NCI-H1694 treated with DMSO at 0.1 percent for 48 hours (cell line): ENCODE data around the gene TMEM266.
A peak's percentile ranks its signal among the peaks of the same experiment; 100 is the strongest.

Experiments used
- DNase-seq: peaks from one replicate; lab custom pipeline; 2025; lab: John Stamatoyannopoulos, UW

Gene TMEM266

GRCh38 chr15:76162784-76163456 lies 103.1 kb downstream of the TMEM266 start:
- peak; percentile 50 for DNase-seq

- DNase-seq, result peak; percentile 50
Observed at GRCh38 chr15:76163457-76164295, 103.9 kb downstream of the TMEM266 start.

- DNase-seq, result no peak
Observed at GRCh38 chr15:76164602-76165001, 104.8 kb downstream of the TMEM266 start.

- DNase-seq, result no peak
Observed at GRCh38 chr15:76165951-76166350, 106.2 kb downstream of the TMEM266 start.

- peak; percentile 45 for DNase-seq
Observed at GRCh38 chr15:76168237-76168984, 108.6 kb downstream of the TMEM266 start.

GRCh38 chr15:76169018-76169417 lies 109.2 kb downstream of the TMEM266 start:
- peak; percentile 27 for DNase-seq

- no peak for DNase-seq
Observed at GRCh38 chr15:76169911-76170800, 110.4 kb downstream of the TMEM266 start.

- peak; percentile 17 for DNase-seq
Observed at GRCh38 chr15:76172782-76173181, 113.0 kb downstream of the TMEM266 start.

GRCh38 chr15:76173317-76173834 lies 113.6 kb downstream of the TMEM266 start:
- no peak for DNase-seq

GRCh38 chr15:76174654-76175053 lies 114.9 kb downstream of the TMEM266 start:
- DNase-seq, result no peak

- DNase-seq, result no peak
Observed at GRCh38 chr15:76175442-76175841, 115.7 kb downstream of the TMEM266 start.

GRCh38 chr15:76176059-76176458 lies 116.3 kb downstream of the TMEM266 start:
- no peak for DNase-seq

- DNase-seq, result no peak
Observed at GRCh38 chr15:76176487-76177085, 116.8 kb downstream of the TMEM266 start.

- DNase-seq, result no peak
Observed at GRCh38 chr15:76177491-76178040, 117.8 kb downstream of the TMEM266 start.

- DNase-seq, result no peak
Observed at GRCh38 chr15:76178296-76179000, 118.7 kb downstream of the TMEM266 start.

GRCh38 chr15:76179023-76179422 lies 119.2 kb downstream of the TMEM266 start:
- DNase-seq, result no peak

- no peak for DNase-seq
Observed at GRCh38 chr15:76180321-76180720, 120.5 kb downstream of the TMEM266 start.

- no peak for DNase-seq
Observed at GRCh38 chr15:76181705-76182107, 121.9 kb downstream of the TMEM266 start.

- DNase-seq, result peak; percentile 71
Observed at GRCh38 chr15:76183930-76184649, 124.3 kb downstream of the TMEM266 start.
